IPS-NIHi7 (cell line): ENCODE measurements around the gene MUC16.

ENCODE experiments used
- DNase-seq: peaks from one replicate; pipeline ENCODE4 v3.0.0; 2012; ENCODE audit warnings: mixed read lengths; ENCODE audit errors: extremely low spot score

The MUC16 gene

DNA sequence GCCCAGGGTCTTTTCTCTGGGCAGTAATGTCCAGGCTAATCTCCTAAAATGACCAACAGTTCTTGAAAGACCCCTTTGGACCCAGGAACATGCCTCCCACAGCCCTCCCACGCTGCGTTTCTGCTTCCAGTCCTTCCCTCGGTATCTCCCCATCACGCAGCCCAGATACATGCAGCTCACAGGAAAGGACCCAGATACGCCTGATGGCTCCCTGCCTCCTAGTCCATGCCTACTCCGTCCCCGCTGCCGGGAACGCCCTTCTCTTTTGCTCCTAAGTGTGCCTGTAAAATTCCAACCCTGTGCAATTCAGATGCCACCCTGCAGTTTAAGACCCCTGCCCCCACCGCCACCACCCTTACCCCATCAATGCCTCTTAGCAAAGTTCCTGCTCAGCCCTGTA is 778 bp downstream of the MUC16 start:
- no peak for DNase-seq

DNA sequence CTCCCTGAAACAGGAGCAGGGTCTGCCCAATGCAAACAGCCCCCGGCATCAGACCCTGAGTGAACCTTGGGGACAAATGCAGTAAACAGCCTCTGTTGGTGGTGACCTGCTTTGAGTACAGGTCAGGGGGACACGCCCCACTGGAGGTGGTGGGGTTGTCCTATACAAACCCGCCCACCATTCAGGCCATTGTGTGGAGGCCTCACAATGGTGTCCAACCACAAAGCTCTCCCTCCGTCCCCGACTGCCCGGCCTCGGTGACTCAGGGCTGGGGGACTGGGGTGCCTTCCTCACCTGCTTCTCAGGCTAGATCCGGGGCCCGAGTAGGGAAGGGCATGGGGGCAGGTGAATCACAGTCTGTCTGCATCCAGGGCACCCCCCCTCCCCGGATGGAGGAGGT is 1.5 kb downstream of the MUC16 start:
- DNase-seq = no peak

DNA sequence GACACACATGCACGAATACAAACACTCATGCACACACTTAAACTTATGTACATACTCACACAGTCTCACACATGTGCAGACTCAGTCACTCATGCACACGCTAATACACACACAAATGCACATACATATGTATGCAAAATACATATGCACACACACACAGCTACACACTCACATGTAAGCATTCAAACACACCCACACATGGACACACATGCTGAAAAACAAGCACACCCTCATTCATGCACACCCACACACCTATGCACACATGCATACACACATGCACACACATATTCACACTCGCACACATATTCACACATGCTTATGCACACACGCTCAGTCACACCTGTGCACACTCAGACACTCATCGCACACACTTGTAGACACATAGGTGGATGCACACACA is 9.3 kb downstream of the MUC16 start:
- DNase-seq = no peak

DNA sequence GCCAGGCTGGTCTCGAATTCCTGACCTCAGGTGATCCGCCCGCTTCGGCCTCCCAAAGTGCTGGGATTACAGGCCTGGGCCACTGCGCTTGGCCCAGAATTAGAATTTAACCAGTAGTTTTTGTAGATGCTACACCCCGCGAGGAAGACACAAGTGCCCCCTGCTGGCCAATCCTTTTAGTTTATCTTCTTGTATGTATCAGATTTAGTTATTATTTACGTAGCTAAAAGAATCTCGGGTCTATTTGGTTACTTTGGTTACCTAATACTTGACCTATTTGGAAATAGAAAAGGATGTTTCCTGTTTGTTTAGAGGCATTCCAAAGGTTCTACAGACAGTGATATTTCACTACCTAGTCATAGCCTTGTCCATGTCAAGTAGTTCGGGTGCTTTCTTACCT is 22.0 kb downstream of the MUC16 start:
- DNase-seq = no peak

DNA sequence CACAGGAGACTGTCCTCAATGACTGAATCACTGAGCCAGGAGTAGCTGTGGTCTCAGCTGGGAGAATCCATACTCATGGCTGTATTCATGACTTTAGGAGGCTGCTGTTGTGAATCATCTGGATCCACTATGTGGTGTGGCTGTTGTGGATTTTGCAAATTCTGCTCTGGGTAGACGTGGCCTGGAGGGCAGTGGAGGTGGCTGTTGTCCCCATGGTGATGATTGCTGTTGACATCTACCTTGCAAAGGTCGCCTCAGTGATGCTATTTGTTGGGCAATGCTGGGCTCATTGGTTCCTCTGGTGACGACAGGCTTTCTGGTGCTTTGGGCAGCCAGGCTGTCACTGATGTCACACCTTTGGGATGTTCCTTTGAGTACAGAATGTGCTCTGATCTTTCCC is 23.9 kb downstream of the MUC16 start:
- no peak for DNase-seq

DNA sequence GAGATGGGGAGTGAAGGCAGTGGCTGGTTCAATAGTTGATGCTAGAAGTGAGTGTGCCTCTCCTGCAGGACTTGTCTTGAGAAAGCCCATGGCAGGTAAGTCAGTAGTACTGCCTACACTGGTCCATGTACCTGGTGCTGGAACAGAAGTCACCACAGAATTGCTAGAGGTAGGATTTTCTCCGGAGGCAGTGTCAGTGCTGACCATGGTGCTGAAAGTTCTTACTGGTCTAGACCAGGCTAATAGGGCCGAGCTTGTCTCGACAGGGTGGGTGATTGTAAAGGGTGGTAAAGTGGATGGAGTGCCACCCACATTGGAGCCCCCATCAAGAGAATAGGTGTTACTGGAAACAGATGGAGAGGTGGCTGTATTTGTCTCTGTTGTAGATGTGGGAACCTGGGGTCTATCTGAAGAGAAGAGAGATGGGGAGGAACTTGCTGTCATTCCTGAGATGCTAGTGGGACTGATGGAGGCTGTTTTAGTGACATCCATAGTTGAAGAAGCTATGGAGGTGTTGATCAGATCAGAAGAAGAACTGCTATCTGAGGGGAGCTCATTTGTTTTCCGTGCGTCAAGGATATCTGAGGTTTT is 36.6 kb downstream of the MUC16 start:
- peak; percentile 39 for DNase-seq

DNA sequence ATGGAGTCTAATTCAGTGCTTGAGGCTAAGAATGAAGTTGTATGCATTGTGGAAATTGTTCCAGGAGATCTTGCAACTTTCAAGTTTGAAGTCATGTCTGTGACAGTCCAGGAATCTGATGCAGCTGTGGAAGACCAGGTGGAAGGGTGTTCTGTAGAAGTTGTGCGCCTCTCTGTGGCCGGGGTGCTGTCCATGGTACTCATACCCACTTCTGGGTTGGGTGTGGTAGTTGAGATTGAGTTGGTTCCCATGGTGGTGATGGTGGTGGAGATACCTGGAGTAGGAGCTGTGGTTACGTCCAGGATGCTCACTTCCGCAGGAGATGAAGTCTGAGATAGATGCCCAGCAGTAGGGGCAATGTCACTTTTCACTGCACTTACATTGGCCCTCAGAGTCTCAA is 44.3 kb downstream of the MUC16 start:
- no peak for DNase-seq
